GM12891 (cell line): ENCODE data around the gene SMG1. TPM values are rescaled to one million over a fixed set of nuclear protein-coding genes. Genes with fewer than 3 reads are reported as not detected.
"Not testable (repeated sequence)": the region's sequence is repeated elsewhere in the genome, so short reads cannot be mapped to it uniquely, and the experiment has no call there.

Experiments
- DNase-seq: peaks from one replicate; pipeline ENCODE4 v3.0.0; 2011; ENCODE audit warnings: low spot score; ENCODE audit not compliant: insufficient read length
- FAIRE-seq: peaks from 2 replicates; lab custom pipeline; 2011; peaks lifted over from hg19 to GRCh38; lab: Jason Lieb, UNC
- PAX5 ChIP-seq: IDR thresholded peaks from 2 replicates; pipeline ENCODE4 v1.6.1; 2011; ENCODE audit warnings: low read length, moderate library complexity, mild to moderate bottlenecking; ENCODE audit not compliant: insufficient read depth, severe bottlenecking
- POLR2A ChIP-seq: IDR thresholded peaks from 2 replicates; pipeline ENCODE4 v1.6.1; 2011; ENCODE audit warnings: low read depth, low read length, control low read depth
- POLR2AphosphoS5 ChIP-seq: IDR thresholded peaks from 2 replicates; pipeline ENCODE4 v1.6.1; 2011; ENCODE audit warnings: low read depth, low read length, control low read depth
- POU2F2 ChIP-seq: IDR thresholded peaks from 2 replicates; pipeline ENCODE4 v1.6.1; 2011; ENCODE audit warnings: low read depth, mild to moderate bottlenecking, control low read depth, low read length, moderate library complexity
- SPI1 ChIP-seq: IDR thresholded peaks from 2 replicates; pipeline ENCODE4 v1.6.1; 2011; ENCODE audit warnings: low read depth, low read length, control low read depth
- TAF1 ChIP-seq: IDR thresholded peaks from 2 replicates; pipeline ENCODE4 v1.6.1; 2011; ENCODE audit warnings: low read depth, low read length, control low read depth
- polyA plus RNA-seq: library from polyadenylated mRNA; unstranded; fragments of >200 nt; gene quantifications from one replicate; pipeline ENCODE4 v1.2.1, GENCODE V29; 2012; ENCODE audit warnings: low read depth, missing spikeins, inconsistent platforms; ENCODE audit not compliant: missing spikeins

SMG1 gene
- 14.5 TPM for polyA plus RNA-seq

DNA sequence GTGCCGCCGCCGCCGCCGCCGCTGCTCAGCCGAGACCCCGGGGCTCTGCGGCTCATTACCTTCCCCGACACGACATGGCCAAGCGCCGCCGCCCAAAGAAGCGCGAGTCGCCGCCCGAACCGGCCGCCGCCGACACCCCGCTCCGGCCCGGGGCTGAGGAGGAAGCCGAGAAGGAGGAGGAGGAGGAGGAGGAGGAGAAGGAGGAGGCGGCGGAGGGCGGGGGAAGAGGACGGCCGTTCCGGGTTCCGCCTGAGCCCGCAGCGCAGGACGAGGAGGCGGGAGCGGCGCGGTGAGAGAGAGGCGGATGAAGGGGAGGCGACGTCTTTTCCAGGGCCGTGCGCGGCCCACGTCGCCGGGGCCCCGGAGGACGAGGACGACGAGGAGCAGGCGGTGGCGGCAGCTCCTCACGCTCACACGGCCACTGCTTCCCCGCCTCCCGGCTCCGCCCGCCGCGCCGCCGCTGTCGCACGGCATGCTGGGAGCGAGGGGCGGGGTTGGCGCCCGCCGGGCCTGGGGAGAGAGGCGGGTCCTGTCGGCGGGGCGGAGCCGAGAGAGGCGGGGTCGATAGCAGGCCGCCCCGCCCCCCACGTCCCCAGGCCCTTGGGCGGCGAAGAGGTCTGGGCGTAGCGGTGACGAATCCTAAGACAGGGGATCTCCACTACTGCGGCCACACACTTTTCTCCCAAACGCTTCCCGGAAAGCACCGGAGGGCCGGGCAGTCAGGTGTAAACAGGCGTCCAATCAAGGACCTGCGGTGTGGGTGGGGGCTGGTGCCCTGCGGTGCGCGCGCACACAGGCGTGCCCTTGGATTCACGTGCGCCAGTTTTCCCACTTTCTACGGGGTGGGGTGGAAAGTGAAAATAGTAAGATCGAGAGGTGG lies at the start of gene SMG1:
TSS of gene SMG1 (minus strand) at position 423 of the 880 bp plus-strand sequence. CDS start at position 56, 367 bp downstream.
- FAIRE-seq (peak; percentile 83), DNase-seq (peak; percentile 68)
- peak; percentile 73 for TF ChIP-seq POLR2A
- peak; percentile 70; the same call in 1 of the 2 replicates for TF ChIP-seq POLR2AphosphoS5

- no peak for TF ChIP-seq POLR2AphosphoS5
- no peak for TF ChIP-seq POU2F2
- no peak for TF ChIP-seq TAF1
- TF ChIP-seq SPI1, result no peak
- no peak for TF ChIP-seq POLR2A
- no peak for TF ChIP-seq PAX5
- FAIRE-seq (no peak), DNase-seq (no peak)
Measured at GRCh38 chr16:18975109-18975508, 48.9 kb upstream of the SMG1 start.

GRCh38 chr16:18969855-18970240 lies 43.6 kb upstream of the SMG1 start:
- DNase-seq (no peak), FAIRE-seq (no peak)
- TF ChIP-seq POLR2A (no peak), POU2F2 (no peak), SPI1 (no peak), POLR2AphosphoS5 (no peak), TAF1 (no peak), PAX5 (no peak)

GRCh38 chr16:18969050-18969854 lies 43.0 kb upstream of the SMG1 start:
- FAIRE-seq, result peak; percentile 66
- peak; percentile 66 for DNase-seq
- TF ChIP-seq PAX5 (no peak), TAF1 (no peak), POLR2A (no peak)

DNA sequence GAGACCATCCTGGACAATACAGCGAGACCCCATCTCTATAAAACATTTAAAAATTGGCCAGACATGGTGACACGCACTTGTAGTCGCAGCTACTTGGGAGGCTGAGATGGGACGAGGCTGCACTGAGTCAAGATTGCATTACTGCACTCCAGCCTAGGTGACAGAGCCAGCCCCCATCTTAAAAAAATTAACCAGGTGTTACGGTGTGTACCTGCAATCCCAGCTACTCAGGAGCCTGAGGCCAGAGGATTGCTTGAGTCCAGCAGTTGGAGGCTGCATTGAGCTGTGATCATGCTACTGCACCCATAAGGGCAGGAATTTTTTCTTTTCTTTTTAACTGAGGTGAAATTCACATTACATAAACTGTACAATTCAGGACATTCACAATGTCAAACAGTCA lies 40.6 kb upstream of the SMG1 start:
- FAIRE-seq (no peak), DNase-seq (no peak)
- TF ChIP-seq POLR2A (no peak), POLR2AphosphoS5 (no peak), SPI1 (no peak), POU2F2 (no peak)

GRCh38 chr16:18965555-18965954 lies 39.3 kb upstream of the SMG1 start:
- TF ChIP-seq PAX5 (no peak), POLR2A (no peak), TAF1 (no peak), POLR2AphosphoS5 (no peak), SPI1 (no peak), POU2F2 (no peak)
- FAIRE-seq, result no peak
- DNase-seq, result no peak

GRCh38 chr16:18959031-18959505 lies 32.9 kb upstream of the SMG1 start:
- DNase-seq (no peak), FAIRE-seq (no peak)
- TF ChIP-seq POLR2AphosphoS5 (no peak), SPI1 (no peak), TAF1 (no peak), POLR2A (no peak), PAX5 (no peak), POU2F2 (no peak)

DNA sequence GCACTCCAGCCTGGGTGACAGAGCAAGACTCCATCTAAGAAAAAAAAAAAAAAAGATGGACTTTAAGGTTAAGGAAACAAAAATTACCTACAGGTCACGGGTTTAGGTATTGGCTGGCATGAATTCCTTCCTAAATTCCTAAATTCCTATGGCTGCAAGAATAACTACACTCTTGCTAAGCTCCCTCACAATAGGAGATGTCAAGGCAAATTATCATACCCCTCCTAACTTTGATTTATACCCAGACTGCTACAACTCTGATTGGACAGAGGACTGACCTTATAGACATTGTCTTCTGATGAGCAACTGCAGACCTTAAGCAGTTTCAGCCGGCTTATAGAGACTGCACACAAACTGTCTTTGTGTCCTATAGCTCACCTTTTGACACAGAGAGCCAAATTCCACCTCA lies 32.4 kb upstream of the SMG1 start:
- TF ChIP-seq SPI1, result no peak
- TF ChIP-seq PAX5, result no peak
- TF ChIP-seq POLR2AphosphoS5, result no peak
- TF ChIP-seq POU2F2, result no peak
- TF ChIP-seq TAF1, result no peak
- no peak for TF ChIP-seq POLR2A
- FAIRE-seq (no peak), DNase-seq (no peak)

DNA sequence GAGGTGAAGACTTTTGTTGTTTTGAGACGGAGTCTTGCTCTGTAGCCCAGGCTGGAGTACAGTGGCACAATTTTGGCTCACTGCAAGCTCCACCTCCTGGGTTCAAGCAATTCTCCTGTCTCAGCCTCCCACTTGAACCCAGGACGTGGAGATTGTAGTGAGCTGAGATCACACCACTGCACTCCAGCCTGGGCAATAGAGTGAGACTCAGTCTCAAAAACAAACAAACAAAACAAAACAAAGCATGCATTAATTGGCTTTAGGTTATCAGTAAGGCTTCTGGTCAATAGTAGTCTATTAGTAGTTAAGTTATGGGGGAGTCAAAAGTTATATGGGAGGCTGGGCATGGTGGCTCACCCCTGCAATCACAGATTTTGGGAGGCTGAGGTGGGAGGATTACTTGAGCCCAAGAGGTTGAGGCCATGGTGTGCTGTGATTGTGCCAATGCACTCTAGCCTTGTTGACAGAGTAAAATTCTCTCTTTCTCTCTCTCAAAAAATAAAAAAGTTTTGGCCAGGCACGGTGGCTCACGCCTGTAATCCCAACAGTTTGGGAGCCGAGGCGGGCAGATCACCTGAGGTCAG lies 30.5 kb upstream of the SMG1 start:
- DNase-seq, FAIRE-seq: not testable (repeated sequence)

GRCh38 chr16:18955874-18956580 lies 29.8 kb upstream of the SMG1 start:
- not testable (repeated sequence) for DNase-seq

More at GRCh38 chr16:18955874-18956580, 29.8 kb upstream of the SMG1 start:
- FAIRE-seq, result not testable (repeated sequence)
